SK-N-SH (cell line): ENCODE data around the gene CHST11.

Source experiments
- CTCF ChIP-seq: fragments of 200-600 bp; sonication (generic); IDR thresholded peaks from 2 replicates; pipeline ENCODE4 v1.6.1; 2017; ENCODE audit warnings: antibody characterized with exemption, mild to moderate bottlenecking, moderate library complexity
- EP300 ChIP-seq, 2 experiments: IDR thresholded peaks; 2 replicates each; pipeline versions ENCODE4 v1.4.0 to v1.6.1; 2012; ENCODE audit warnings: borderline replicate concordance in 1 of 2, low read depth in 1 of 2, low read length in 1 of 2
- GATA2 ChIP-seq: sonication (generic); formaldehyde crosslinking; IDR thresholded peaks from 2 replicates; pipeline ENCODE4 v1.5.0; 2020; ENCODE audit warnings: mild to moderate bottlenecking, missing genetic modification reagents
- YY1 ChIP-seq: IDR thresholded peaks from 2 replicates; pipeline ENCODE4 v1.4.0; 2012; ENCODE audit warnings: low read depth, mild to moderate bottlenecking

GRCh38 chr12:104710940-104711689 lies 254.4 kb downstream of the CHST11 start:
- TF ChIP-seq CTCF: no peak
- TF ChIP-seq GATA2 (CRISPR knock-in tag): no peak
- peak; percentile 41 to 43; a peak in 2 of 4 replicates for TF ChIP-seq EP300 (IDR thresholded peaks at IDR 0.05; ENCODE audit: borderline replicate concordance in 1 of 2, low read depth in 1 of 2, low read length in 1 of 2)
- TF ChIP-seq YY1: no peak
